Cerebellar cortex (tissue), 1 donor: Measurements from ENCODE around the gene C22orf31.
"Not testable (repeated sequence)": the region's sequence is repeated elsewhere in the genome, so short reads cannot be mapped to it uniquely, and the experiment has no call there.

ENCODE experiments used
- DNase-seq: peaks from one replicate; pipeline ENCODE4 v3.0.0-alpha.2; 2015; ENCODE audit warnings: low spot score

The C22orf31 gene

GRCh38 chr22:29055192-29055830, 6.3 kb downstream of the C22orf31 start:
- no peak for DNase-seq

GRCh38 chr22:29054251-29054767, 7.3 kb downstream of the C22orf31 start:
- DNase-seq: no peak

- no peak for DNase-seq
Measured at GRCh38 chr22:29053048-29053702, 8.5 kb downstream of the C22orf31 start.

- DNase-seq: no peak
Measured at GRCh38 chr22:29050457-29050856, 11.2 kb downstream of the C22orf31 start.

GRCh38 chr22:29049655-29050263, 11.9 kb downstream of the C22orf31 start:
- DNase-seq: no peak

- DNase-seq: no peak
Measured at GRCh38 chr22:29048822-29049654, 12.6 kb downstream of the C22orf31 start.

- DNase-seq: no peak
Measured at GRCh38 chr22:29044657-29045176, 16.9 kb downstream of the C22orf31 start.

- DNase-seq: no peak
Measured at GRCh38 chr22:29043906-29044575, 17.6 kb downstream of the C22orf31 start.

- no peak for DNase-seq
Measured at GRCh38 chr22:29041408-29041807, 20.2 kb downstream of the C22orf31 start.

- DNase-seq: peak; percentile 93
Measured at GRCh38 chr22:29040385-29041275, 21.0 kb downstream of the C22orf31 start.

- DNase-seq: not testable (repeated sequence)
Measured at GRCh38 chr22:29039684-29040083, 21.9 kb downstream of the C22orf31 start.

- no peak for DNase-seq
Measured at GRCh38 chr22:29039148-29039547, 22.5 kb downstream of the C22orf31 start.

GRCh38 chr22:29037340-29037932, 24.2 kb downstream of the C22orf31 start:
- no peak for DNase-seq

GRCh38 chr22:29032584-29032983, 29.0 kb downstream of the C22orf31 start:
- no peak for DNase-seq

GRCh38 chr22:29032014-29032475, 29.6 kb downstream of the C22orf31 start:
- no peak for DNase-seq

- DNase-seq: peak; percentile 77
Measured at GRCh38 chr22:29031227-29032011, 30.2 kb downstream of the C22orf31 start.

GRCh38 chr22:29030618-29031226, 30.9 kb downstream of the C22orf31 start:
- DNase-seq: peak; percentile 87

GRCh38 chr22:29030016-29030617, 31.5 kb downstream of the C22orf31 start:
- peak; percentile 36 for DNase-seq
